ENCODE measurements around the gene ACTR2. TPM values are rescaled to one million over a fixed set of nuclear protein-coding genes. Genes with fewer than 3 reads are reported as not detected.

The ACTR2 gene
- total RNA-seq: 46.5 and 90.6 TPM in 2 replicates

DNA sequence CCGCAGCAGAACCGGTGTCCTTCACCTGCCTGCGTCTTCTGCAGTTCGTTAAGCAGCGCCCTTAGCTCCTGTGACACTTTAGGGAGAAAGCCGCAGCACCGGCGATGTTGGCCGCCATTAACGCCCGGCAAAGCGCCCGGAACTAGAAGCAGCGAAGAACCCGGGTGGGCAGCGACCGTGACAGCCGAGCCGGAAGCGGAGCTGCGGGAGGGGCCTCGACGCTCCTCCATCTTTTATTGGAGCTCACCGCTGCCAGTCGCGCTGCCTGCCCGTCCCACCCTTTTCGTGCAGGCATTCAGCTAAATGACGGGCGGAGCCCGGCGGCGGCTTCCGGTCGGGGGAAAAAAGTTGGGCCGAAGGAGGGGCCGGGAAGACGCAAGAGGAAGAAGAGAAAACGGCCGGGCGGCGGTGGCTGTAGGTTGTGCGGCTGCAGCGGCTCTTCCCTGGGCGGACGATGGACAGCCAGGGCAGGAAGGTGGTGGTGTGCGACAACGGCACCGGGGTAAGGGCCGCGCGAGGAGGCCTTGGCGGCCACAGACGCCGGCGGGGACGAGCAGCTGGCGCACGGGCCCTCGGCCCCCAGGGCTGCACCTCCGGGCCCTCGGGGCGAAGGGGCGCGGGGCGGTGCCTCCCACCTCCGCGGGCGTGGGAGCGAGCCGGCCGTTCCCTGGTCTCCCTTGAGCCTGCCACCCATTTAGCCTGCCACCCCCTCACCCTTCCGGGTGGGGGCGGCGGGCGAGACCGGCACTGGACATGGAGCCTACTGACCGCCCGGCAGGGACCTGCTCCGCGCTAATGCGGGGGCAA lies at the start of gene ACTR2:
Gene ACTR2 (plus strand): TSS at position 376 of the 807 bp plus-strand sequence. CDS start 79 bp downstream, at position 455.

Other genes with a start within 250 kb of the ACTR2 start
- gene SLC1A4, start 238.4 kb upstream of the ACTR2 start, total RNA-seq: 2.8 and 5.9 TPM in 2 replicates
- gene CEP68, start 171.4 kb upstream of the ACTR2 start, total RNA-seq: 7.6 and 12.8 TPM in 2 replicates
- gene RAB1A, start 97.7 kb upstream of the ACTR2 start, total RNA-seq: 65.4 and 85.0 TPM in 2 replicates
- gene SPRED2, start 204.8 kb downstream of the ACTR2 start, total RNA-seq: 4.0 and 4.4 TPM in 2 replicates

Data from bronchial smooth muscle cell (primary cell).